T follicular helper cell (primary cell): ENCODE results near the gene KIF22.
A peak's percentile ranks its signal among the peaks of the same experiment; 100 is the strongest.
"Not testable (repeated sequence)": the region's sequence is repeated elsewhere in the genome, so short reads cannot be mapped to it uniquely, and the experiment has no call there.

Source experiments
- DNase-seq: peaks from one replicate; pipeline ENCODE4 v3.0.0-alpha.2; 2020; ENCODE audit warnings: low read depth

KIF22 gene

DNA sequence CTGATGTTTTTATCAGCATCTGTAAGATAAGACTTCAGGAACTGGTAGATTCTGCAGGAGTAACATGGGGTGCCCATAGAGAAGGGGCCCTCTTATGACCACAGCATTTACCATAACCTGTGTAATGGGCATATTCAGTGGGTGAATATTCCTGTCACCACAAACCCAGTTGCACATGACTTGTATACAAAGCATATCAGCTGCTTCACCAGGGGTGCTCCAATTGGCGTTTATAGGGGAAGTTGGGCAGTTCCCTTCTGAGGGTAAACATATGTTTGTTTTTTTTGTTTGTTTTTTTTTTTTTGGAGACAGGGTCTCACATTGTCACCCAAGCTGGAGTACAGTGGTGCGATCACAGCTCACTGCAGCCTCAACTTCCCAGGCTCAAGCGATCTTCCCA lies 24.0 kb upstream of the KIF22 start:
- no peak for DNase-seq

DNA sequence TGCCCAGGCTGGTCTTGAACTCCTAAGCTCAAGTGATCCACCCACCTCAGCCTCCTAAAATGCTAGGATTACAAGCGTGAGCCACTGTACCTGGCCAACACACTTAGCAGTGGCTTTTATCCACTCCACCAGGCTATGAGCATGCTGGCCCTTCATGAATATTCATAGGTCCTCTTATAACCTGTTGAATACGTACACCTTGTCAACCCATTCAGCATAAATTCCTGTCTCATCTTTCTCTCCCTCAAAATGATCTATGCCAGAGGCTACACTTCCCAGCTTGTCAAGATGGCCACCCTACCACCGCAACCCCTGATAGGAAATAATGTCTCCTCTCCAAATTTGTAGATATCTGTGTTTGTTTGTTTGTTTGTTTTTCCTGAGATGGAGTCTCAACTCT lies 23.5 kb upstream of the KIF22 start:
- no peak for DNase-seq

DNA sequence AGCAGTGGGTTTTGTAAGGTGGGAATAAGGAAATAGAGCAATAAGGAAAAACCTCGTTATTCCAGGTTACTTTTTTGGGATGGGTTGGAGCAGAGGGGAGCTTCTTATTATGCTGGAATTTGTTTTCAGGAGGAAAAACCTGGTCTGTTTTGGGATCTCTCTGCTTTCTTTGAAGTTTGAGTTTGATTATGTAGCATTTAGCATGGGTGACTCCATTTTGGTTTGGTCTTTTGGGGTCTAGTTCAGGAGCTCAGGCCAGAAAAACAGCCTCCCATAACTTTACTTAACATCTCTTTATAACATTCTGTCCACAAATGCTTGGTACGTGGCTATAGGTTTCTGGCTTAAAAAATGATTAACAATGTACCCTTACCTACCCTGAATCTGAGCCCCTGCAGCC lies 21.0 kb upstream of the KIF22 start:
- DNase-seq = no peak

DNA sequence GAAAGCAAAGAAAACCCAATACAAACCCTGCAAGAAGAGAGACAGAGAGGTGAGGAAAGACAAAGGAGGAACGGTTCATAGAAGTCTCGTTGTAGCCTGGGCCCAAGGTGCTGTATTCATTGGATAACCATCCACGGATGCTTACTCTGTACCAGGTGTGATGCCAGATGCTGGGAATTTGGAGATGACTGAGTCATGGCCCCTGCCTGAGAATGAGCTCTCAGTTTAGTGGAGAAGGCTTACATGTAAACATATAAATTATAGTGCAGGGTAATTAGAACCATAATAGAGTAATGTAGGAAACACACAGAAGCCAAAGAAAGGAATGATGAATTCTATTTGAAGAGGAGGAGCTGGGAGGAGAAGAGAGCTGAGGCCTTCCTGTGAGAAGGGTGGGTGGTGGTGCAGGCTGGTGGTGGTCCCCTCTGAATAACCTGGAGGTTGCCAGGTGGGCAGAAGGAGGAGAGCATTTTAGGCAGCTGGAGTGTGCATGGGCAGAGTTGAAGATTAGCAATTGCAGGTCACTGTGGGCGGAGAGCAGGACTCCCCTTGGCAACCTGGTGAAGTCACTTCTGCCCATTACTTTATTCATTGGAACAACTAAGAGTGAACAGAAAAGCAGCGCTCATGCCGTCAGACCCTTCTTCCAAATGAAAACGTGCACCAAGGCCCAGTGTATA lies 20.2 kb upstream of the KIF22 start:
- no peak for DNase-seq

DNA sequence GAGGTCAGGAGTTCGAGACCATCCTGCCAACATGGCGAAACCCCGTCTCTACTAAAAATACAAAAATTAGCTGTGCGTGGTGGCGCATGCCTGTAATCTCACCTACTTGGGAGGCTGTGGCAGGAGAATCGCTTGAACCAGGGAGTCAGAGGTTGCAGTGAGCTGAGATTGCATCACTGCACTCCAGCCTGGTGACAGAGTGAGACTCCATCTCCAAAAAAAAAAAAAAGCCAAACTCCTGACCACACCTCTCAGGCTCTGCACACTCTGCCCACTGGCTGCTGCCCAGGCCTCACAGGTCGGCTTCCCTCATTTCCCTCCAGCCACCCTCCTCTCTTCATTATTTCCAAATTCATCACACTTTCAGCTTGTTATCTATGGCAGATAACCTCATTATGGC lies 18.2 kb upstream of the KIF22 start:
- not testable (repeated sequence) for DNase-seq

- DNase-seq = no peak
Observed at GRCh38 chr16:29774730-29775129, 15.8 kb upstream of the KIF22 start.

DNA sequence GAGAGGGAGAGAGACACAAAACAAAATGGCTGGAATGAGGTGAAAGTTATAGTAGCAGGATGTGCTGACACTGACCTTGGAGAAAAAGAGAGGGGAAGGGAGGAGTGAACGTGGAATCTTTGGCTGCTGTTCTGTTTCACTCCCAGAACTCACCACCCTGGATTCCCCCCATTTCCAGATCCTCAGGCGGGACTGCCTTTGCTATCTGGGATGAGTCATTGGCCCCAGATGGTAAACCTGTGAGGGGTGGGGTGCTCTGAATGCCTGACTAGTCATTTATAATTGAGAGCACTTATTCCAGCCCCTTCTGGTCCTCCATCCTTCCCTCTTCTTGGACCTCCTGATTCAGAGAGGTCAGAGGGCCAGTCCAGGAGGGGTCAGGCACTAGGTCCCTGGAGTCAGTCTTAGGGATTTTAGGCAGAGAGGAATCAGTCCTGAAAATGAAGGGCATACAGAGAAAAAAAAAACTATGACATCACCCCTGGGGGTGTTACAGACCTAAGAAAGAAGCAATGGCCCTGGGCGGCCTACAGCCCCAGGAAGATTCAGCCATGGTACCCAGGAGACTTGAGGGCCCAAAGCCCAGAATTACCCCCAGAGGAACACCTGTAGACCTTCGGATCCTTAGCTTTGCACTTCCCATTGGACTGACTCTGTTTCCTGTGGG lies 14.7 kb upstream of the KIF22 start:
- DNase-seq = no peak

DNA sequence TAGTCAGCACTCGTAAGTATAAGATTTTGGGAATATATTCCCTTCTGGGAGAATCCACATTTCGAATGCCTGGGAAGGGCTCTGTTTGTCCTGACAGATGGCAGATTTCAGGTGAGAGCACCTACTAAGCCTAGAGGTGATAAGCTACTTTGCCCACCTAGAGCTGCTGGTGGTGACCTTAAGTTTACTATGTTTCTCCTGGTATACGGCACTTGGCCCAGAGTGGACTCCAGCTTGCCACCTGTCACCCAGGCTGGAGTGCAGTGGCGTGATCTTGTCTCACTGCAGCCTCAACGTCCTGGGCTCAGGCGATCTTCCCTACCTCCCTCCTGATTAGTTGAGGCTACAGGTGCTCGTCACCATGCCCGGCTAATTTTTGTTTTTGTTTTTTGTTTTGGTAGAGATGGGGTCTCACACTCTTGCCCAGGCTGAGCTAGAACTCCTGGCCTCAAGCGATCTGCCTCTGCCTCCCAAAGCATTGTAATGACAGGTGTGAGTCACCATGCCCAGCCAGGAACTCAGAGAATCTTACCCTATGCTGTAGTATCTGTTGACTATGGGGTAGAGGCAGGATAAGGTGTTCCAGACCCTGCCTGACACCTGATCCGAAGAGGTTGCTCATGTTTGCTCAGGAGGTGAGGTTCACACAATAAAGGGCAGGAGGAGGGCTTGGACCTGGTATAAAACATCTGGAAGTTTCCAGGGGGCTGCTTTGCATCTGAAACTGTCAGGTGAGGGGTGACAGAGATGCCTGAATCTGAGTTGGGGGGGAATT lies 12.8 kb upstream of the KIF22 start, which contains the start of gene ZG16:
ZG16 (plus strand) TSS at position 681 of the 775 bp plus-strand sequence. CDS start 1,011 bp downstream, outside the sequence.
- DNase-seq = no peak

GRCh38 chr16:29779474-29779873 lies 11.1 kb upstream of the KIF22 start:
- no peak for DNase-seq

DNA sequence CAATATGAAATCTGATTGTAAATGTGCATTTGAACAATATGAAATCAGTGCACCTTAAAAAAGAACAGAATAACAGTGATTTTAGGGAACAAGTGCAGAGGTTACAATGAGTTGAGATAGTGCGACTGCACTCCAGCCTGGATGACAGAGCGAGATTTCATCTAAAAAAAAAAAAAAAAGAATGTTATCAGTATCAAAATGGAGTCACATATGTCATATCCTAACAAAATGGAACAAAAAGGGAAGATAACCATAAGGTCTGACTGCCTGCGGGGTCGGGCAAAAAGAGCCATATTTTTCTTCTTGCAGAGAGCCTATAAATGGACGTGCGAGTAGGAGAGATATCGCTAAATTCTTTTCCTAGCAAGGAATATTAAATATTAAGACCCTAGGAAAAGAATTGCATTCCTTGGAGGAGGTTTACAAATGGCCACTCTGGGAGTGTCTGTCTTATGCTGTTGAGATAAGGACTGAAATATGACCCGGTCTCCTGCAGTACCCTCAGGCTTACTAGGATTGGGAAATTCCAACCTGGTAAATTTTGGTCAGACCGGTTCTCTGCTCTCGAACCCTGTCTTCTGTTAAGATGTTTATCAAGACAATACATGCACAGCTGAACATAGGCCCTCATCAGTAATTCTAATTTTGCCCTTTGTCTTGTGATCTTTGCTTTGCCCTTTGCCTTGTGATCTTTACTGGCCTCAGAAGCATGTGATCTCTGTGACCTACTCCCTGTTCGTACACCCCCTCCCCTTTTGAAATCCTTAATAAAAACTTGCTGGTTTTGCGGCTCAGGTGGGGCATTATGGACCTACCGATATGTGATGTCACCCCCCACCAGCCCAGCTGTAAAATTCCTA lies 7.2 kb upstream of the KIF22 start:
- not testable (repeated sequence) for DNase-seq

- DNase-seq = no peak
Observed at GRCh38 chr16:29784157-29784556, 6.4 kb upstream of the KIF22 start.

- peak; percentile 54 for DNase-seq
Observed at GRCh38 chr16:29784901-29785500, 5.5 kb upstream of the KIF22 start.

- DNase-seq = not testable (repeated sequence)
Observed at GRCh38 chr16:29787155-29787554, 3.4 kb upstream of the KIF22 start.

DNA sequence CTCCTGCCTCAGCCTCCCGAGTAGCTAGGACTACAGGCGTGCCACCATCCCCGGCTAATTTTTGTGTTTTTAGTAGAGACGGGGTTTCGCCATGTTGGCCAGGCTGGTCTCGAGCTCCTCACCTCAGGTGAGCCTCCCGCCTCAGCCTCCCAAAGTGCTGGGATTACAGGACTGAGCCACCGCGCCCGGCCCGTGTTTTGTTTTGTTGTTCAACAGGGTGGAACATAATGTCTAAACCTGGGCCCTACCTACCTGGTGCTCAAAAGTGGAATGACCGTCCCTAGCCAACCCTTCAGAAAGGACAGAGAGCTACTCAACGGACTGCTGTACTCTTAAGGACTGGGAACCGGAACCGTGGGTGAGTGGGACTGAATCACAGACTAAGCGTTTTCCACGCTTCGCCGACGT lies 772 bp upstream of the KIF22 start:
- no peak for DNase-seq

DNA sequence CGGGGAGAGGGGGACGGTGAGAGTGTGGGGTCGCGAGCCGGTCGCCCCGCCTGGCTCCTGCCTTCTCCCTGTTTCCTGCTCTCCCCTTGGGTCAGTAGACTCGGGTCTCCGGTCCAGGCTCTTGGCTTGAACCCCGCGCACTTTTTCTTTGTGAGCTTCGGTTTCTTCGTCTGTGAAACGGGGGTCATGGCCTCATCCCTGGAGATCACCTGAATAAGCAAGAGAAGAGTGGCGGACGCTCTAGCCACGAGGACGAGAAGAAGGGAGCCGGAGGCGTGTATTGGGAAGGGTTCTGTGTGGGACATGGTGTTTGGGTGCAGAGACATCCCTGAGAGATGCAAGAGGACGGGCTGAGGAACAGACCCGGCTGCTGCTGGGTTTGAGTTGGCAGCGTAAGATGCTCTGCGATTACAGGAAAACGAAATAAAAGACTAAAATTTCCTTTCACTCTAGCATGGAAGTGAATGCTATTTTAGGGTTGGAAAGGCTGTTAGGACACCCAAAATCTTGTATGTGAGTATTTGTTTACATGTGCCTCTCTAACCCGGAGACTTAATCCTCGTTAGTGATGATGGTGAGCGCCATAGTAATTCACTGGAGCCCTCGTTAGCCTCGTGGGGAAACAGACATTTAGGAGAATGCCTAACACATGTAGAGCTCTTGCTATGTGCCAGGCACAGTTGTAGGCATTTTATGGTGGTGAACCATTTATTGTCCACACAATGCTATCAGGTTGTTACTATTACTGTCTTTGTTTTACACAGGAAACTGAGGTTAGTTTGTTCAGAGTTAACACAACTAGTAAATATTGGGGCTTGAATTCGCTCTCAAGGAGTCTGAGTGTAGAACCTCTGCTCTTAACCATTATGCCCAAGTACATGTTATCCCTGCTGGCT lies 646 bp downstream of the KIF22 start:
- no peak for DNase-seq

DNA sequence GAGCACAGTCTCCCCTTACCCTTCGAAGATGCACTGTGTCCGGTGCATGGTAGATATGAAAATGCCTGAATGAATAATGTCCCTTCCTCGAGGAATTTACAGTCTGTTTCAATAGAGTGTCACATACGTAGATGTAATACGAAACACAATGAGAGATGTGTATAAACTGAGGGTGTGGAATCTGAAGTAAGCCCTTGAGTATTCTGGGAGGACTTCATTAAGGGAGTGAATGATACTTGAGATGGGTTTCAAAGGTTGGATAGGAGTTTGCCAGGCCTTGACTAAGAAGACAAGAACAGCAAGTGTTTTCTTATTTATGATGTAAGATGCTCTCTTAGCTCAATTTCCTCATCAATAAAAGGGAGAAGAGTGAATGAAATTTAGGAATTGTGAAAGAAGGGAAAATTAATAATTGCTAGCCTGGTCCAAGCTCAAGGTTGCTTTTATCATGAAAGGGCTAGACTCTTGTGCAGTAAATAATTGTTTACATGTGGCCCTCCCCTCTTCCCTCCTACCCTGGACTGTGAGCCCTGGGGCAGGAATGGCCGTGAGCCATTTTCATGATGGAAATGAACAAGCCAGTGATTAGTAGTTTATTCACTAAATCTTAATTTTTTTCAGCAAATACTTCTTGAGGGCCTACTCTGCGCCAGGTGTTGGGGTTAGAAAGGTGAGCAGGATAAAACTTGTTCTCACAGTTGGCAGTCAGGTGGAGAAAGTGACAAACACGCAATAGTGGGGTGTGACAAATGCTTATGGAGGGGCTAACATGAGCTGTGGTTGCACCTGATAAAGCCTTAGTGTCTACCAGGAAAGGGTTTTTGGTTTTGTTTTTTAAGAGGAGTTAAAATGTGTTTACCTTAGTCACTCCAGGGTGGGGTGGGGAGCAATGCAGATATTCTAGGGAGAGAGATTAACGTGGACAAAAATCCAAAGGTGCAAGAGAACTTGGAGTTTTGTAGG lies 1.6 kb downstream of the KIF22 start:
- no peak for DNase-seq

DNA sequence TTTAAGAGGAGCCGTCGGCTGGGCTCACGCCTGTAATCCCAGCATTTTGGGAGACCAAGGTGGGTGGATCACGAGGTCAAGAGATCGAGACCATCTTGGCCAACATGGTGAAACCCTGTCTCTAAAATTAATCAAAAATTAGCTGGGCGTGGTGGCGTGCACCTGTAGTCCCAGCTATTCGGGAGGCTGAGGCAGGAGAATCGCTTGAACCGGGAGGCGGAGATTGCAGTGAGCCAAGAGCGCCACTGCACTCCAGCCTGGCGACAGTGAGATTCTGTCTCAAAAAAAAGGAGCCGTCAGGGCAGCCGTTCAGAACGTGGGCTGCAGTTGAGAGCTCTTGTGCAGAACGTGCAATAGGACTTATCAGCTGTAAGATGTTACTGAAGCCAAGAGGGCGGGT lies 2.6 kb downstream of the KIF22 start:
- not testable (repeated sequence) for DNase-seq

DNA sequence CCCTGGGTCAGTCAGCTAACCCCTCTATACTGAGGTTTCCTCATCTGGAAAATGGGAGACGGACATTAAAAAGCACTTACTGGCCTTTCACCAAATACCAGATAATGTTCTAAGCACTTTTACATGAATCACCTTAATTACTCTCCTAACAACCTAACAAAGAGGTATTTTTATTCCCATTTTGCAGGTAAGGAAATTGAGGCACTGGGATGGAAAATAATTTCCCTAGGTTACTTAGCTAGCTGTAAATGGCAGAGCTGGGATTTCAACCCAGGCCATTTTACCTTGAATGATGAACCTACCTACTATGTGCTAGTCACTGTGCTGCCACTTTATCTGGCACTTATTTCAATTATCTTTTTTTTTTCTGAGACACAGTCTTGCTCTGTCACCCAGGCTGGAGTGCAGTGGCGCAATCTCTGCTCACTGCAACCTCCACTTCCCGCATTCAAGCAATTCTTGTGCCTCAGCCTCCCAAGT lies 3.7 kb downstream of the KIF22 start:
- DNase-seq = no peak

- DNase-seq = no peak
Observed at GRCh38 chr16:29802416-29802935, 11.9 kb downstream of the KIF22 start.
